Pons (tissue), 1 donor: ENCODE measurements around the gene GPS2.
"Not testable (repeated sequence)": the region's sequence is repeated elsewhere in the genome, so short reads cannot be mapped to it uniquely, and the experiment has no call there.

ENCODE experiments used
- DNase-seq: peaks from one replicate; pipeline ENCODE4 v3.0.0-alpha.2; 2016; ENCODE audit warnings: low spot score

GPS2 gene

GRCh38 chr17:7336240-7337175 is 21.3 kb upstream of the GPS2 start, which contains the start of gene ACAP1:
TSS of gene ACAP1 (plus strand) at chr17:7336529. CDS start at chr17:7336735, 206 bp downstream.
- DNase-seq = no peak

- DNase-seq = not testable (repeated sequence)
Observed at GRCh38 chr17:7335765-7336164, 20.6 kb upstream of the GPS2 start.

- no peak for DNase-seq
Observed at GRCh38 chr17:7334938-7335538, 19.9 kb upstream of the GPS2 start.

GRCh38 chr17:7332600-7333069 is 17.5 kb upstream of the GPS2 start:
- DNase-seq = not testable (repeated sequence)

GRCh38 chr17:7332111-7332510 is 17.0 kb upstream of the GPS2 start:
- DNase-seq = no peak

GRCh38 chr17:7330638-7331015 is 15.5 kb upstream of the GPS2 start:
- no peak for DNase-seq

GRCh38 chr17:7329997-7330637 is 15.0 kb upstream of the GPS2 start:
- peak; percentile 38 for DNase-seq

GRCh38 chr17:7329374-7329996 is 14.3 kb upstream of the GPS2 start:
- DNase-seq = peak; percentile 97

- no peak for DNase-seq
Observed at GRCh38 chr17:7328840-7329373, 13.7 kb upstream of the GPS2 start, which contains the start of gene NEURL4. TSS of gene NEURL4 (minus strand) at chr17:7329335. CDS start at chr17:7329312, 23 bp downstream.

- no peak for DNase-seq
Observed at GRCh38 chr17:7328009-7328408, 12.8 kb upstream of the GPS2 start.

- DNase-seq = no peak
Observed at GRCh38 chr17:7327501-7327900, 12.3 kb upstream of the GPS2 start.

- DNase-seq = no peak
Observed at GRCh38 chr17:7327056-7327455, 11.9 kb upstream of the GPS2 start.

- no peak for DNase-seq
Observed at GRCh38 chr17:7326186-7326585, 11.0 kb upstream of the GPS2 start.

- DNase-seq = no peak
Observed at GRCh38 chr17:7325031-7325528, 9.9 kb upstream of the GPS2 start.

- DNase-seq = no peak
Observed at GRCh38 chr17:7324438-7324779, 9.2 kb upstream of the GPS2 start.

- DNase-seq = no peak
Observed at GRCh38 chr17:7323731-7324437, 8.7 kb upstream of the GPS2 start.

- DNase-seq = no peak
Observed at GRCh38 chr17:7322520-7323194, 7.5 kb upstream of the GPS2 start.

- DNase-seq = no peak
Observed at GRCh38 chr17:7321466-7321865, 6.3 kb upstream of the GPS2 start.

- DNase-seq = no peak
Observed at GRCh38 chr17:7318121-7318860, 3.1 kb upstream of the GPS2 start.
